Frontal cortex (tissue), 4 donors: ENCODE measurements around the gene MATN1. TPM values are rescaled to one million over a fixed set of nuclear protein-coding genes. Genes with fewer than 3 reads are reported as not detected.
"Not testable (repeated sequence)": the region's sequence is repeated elsewhere in the genome, so short reads cannot be mapped to it uniquely, and the experiment has no call there.

Experiments used
- DNase-seq, 2 donors: peaks; one replicate each; pipeline ENCODE4 v3.0.0; 2012; ENCODE audit warnings: low spot score in 2 of 2
- FAIRE-seq: peaks from 2 replicates; lab custom pipeline; 2012; peaks lifted over from hg19 to GRCh38; lab: Jason Lieb, UNC
- total RNA-seq: library from RNA; depleted of rRNA; stranded (reverse); fragments of >200 nt; gene quantifications from one replicate; pipeline ENCODE4 v1.2.3, GENCODE V29; 2014
- donor health status: control.
- donor health status: control.
- donor health status: control.

The MATN1 gene, protein sequence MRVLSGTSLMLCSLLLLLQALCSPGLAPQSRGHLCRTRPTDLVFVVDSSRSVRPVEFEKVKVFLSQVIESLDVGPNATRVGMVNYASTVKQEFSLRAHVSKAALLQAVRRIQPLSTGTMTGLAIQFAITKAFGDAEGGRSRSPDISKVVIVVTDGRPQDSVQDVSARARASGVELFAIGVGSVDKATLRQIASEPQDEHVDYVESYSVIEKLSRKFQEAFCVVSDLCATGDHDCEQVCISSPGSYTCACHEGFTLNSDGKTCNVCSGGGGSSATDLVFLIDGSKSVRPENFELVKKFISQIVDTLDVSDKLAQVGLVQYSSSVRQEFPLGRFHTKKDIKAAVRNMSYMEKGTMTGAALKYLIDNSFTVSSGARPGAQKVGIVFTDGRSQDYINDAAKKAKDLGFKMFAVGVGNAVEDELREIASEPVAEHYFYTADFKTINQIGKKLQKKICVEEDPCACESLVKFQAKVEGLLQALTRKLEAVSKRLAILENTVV
- 0.41 TPM for total RNA-seq

DNA sequence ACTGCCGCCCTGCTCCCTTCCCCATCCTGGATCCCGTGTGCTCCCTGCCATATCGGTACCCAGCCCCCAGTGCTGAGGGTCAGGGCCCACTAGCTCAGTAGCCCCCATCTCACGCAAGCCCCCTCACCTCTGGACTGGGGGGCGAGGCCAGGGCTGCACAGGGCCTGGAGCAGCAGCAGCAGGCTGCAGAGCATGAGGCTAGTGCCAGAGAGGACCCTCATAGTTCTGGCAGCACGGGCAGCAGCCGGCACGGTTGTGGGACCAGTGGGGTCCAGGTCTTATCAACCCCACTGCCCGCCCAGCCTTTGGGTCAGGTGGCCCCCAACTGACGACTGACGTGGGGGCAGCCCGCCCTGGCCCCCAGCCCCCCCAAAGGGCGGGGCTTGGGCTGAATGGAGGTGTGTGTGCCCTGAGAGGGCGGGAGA lies at the start of gene MATN1:
MATN1 (minus strand) TSS at position 255 of the 425 bp plus-strand sequence; CDS start at position 221, 34 bp downstream.
- DNase-seq (no peak), FAIRE-seq (no peak)

DNA sequence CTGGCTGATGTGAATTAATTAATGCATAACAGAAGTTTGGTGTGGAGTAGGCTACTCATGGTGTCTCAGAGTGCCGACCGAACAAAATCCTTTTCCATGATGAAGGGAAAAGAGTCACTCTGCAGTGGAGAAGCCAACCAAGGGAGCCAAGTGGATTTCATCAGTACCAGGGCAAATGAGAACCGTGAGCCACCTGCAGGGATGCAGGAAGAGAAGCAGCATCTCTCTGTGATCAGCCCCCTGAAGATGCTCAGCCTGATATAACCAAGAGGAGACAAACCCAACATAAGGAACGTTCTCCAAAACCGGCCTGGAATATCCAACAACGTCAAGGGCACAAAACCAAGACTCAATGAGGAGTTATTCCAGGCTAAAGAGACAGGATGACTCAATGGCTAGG lies 47.6 kb upstream of the MATN1 start:
- FAIRE-seq, result no peak

DNA sequence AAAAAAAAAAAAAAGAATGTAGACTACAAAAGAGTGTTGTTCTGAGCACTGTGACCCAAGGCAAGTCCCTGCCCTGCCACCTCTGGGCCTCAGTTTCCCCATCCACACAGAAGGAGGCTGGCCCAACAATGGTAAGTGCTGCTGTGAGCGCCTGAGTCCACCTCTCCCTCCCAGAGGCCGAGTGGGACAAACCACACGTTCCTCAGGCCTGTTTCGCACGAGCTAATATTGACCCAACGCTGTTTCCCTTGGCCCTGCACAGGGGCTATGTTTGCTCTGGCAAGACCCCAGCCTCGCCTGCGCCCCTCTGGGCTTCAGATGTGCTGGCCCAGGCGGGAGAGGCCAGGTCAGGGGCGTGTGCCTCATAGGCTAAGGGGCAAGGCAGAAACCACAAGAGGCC lies 46.8 kb upstream of the MATN1 start:
- no peak for DNase-seq
- FAIRE-seq, result no peak

More for the DNA sequence above, 47.6 kb upstream of the MATN1 start:
- DNase-seq, result no peak

DNA sequence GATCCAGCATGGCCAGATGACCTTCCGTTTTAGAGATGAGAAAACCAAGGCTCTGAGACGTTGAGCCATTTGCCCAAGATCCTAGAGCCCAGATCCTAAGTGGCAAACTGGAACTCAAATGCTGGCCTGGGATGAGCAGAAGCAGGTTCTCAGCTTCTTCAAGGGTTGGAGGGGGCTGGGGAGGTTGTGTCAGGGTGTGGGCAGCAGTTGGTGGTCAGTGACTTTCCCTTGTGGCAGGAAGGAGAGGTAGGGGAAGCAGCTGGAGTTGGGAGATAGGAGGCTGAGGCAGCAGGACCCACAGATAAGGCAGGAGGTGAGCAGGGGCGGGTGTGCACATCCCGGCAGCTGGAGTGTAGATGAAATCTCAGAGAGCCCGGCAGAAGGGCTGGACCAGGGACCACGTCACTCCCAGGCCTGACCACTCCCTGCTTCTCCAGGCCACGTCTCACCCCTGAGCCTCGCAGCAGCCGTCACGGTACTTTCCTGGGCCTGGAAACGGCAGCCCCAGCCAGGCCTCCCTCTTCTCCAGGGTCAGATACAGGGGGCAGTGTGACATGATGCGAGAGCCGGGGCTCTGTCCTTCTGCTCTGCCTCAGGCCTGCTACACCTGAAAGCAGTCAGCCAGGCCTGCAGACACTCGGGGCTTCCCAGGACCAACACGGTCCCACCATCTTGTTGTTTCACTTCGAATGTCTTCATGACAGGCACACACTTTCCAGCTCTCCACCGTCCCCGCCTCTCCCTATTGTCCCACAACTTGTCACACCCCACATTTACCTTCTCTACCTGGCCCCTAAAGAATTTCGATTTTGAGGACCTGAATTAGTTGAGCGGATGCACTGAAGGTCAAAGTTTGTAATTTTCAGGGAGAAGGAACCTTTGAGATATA lies 45.7 kb upstream of the MATN1 start:
- DNase-seq (no peak), FAIRE-seq (no peak)

DNA sequence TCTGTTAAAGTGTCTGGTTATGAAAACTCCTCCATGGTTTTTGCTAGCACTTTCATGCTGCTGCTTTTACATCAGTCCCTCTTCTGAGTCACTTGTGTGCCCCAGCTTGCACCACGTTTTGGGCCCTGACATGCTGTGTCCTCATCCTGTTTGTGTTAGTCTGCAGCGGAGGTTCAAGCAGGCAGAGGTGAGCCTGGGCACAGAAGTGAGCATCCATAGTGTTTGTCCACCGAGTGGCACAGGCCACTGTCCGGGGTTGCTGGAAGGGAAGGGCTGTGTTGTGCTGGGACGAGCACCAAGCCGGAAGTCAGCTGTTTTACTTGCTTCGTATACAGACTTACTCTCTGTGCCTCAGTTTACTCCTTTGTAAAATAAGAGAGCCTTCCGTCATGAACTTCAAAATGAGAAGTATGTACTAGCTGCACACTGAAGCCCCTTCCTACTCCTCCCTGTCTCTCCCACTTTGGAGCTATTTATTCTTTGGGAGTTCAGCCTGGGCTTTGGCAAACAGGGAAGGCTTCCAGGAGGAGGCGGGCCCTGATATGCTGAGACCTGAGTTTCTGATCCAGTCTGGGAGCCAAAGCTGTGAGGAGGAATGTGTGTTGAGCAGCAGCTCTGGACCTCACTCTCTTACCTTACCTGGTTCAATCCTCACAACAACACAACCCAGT lies 44.9 kb upstream of the MATN1 start:
- no peak for DNase-seq
- FAIRE-seq, result no peak

DNA sequence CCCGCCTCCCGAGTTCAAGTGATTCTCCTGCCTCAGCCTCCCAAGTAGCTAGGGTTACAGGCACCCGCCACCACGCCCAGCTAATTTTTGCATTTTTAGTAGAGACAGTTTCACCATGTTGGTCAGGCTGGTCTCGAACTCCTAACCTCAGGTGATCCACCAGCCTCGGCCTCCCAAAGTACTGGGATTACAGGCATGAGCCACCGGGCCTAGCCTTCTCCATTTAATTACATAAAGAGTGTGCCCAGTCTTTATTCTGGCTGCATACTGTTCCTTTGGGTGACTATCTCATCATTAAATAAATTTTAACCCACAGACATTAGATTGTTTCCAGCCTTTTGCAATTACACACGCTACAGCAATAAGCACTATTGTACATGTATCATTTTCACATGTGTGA lies 43.6 kb upstream of the MATN1 start:
- not testable (repeated sequence) for FAIRE-seq, DNase-seq

DNA sequence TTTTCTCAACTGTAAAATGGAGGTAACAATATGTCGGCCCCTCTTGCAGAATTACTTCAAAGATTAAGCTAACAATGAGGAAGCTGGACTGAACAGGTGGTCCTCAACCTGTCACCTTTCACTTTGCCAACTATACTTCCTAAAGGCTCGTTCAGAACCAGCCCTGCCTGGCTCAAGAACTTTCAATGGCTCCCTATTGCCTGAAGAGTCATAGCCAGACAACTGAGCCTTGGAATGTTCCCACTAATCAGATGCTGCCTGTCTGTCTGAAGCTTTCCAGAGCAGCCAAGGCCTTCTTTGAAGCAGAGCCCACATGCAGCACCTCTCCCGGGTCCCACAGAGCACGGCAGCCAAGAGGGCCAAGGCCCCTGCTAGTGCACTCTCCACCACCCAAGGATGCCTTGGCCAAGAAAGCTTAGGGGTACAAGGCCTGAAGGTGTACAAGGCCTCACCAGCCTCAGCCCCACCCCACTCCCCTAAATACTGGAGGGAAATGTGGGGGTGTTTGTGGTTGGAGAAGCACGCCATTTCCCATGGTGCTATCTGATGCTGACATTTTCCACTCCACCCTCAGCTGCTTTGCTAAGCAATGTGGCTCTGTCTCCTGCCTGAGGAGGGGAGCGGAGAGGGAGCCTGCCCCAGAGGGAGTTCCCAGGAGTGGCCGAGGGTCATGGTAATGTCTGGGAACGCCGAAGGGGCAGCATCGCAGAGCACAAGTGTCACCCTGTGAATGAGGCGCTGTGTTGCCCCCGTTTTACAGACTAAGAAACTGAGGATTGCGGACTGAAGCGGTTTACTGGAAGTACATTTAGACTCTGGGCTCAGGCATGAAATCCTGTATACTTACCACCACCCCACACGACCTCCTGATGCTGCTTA lies 42.4 kb upstream of the MATN1 start:
- FAIRE-seq (no peak), DNase-seq (no peak)

DNA sequence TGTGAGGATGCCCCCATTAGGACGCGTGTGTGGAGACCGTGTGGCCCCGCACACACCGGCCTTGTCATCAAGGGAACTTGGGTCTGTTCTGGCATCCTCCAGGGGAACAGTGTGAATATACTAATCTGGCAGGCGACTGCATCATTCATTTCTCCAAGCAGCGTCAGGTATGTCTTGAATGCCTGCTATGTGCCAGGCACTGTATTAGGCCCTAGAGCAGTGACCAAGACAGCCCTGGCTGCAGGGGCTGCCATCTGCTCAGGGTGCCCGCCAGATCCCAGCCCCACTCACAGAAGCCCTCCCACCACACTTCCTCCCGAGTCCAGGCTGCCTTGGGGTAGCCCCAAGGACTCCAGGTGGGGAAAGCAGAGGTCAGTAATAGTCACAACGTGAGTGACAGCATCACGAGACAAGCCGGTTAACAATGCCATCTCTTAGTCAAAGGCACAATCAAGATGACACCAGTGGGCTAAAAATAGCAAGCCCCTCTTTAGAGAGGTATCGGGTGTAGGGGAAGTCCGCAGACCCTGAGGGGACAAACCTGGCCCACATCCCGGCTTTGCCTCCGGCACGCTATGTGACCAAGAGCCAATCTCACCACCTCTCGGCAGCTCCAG lies 41.7 kb upstream of the MATN1 start:
- FAIRE-seq (no peak), DNase-seq (no peak)

DNA sequence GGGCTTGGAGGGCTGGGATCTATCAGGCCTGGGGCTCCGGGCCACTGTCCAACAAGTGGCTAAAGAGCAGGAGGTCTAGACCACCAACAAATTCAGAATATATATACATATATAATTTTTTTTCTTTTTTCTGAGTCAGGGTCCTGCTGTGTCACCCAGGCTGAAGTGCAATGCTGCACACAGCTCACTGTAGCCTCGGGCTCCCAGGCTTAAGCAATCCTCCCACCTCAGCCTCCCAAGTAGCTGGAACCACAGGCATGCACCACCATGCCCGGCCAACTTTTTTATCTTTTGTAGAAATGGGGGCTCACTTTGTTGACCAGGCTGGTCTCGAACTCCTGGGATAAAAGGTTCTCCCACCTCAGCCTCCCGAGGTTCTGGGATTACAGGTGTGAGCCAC lies 41.0 kb upstream of the MATN1 start:
- FAIRE-seq (no peak), DNase-seq (no peak)

DNA sequence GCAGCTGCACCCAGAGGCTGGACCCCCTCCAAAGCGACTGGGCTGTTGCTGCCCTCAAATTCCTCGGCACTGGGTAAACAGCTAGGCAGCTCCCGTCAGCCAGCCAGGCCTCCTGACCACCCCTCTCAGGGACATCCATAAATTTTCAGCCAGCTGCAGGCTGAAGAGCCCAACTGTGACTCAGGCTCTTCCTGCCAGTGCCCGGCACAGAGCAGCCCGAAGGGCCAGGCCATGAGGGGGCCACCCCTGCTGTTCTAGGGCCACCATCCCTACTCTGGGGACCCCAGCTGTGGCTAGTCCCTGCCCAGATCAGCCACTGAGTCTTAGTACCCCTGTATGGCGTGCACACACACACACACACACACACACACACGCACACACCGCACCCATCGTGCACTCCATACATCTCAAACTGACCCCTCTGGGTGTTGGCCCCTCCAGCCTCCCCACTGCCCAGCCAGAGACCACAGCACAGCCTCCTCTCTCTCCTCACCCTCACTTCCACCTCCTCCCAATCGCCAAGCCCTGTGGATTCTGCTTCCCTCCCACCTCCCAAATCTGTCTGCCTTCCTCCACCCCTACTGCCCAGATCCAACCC lies 40.4 kb upstream of the MATN1 start:
- no peak for DNase-seq

DNA sequence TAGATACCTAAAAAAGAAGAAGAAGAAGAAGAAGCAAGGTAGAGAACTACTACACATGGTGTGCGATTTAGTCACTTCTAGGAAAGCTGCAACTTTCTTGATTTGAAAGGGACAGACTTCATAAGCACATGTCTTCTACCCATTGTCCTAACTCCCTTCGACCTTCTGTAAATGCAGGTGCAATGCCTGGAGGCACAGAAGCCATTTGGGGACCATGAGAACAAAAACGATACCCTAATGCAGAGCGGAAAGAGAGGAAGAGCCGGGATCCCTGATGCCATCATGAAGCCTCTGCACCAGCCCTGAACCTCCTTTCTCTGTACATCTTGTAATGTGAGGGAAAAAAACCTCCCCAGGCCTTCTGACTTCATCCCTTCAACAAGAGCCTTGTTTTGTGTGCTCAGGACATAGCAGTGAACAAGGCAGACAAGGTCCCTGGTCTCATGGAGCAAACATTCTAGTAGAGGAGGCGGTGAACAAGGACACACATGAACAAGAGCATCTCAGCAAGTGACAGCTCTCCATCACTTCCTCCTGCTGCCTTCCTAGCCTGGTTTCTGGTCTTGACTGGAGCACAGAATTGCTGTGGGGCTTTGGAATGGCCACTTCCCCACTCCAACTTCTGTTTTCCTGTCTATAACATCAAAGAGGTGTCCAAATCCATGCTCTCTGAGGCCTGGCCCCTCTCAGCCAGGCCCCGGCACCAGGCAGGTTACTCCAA lies 39.7 kb upstream of the MATN1 start:
- no peak for FAIRE-seq
- no peak for DNase-seq

More for the DNA sequence above, 40.4 kb upstream of the MATN1 start:
- no peak for FAIRE-seq

DNA sequence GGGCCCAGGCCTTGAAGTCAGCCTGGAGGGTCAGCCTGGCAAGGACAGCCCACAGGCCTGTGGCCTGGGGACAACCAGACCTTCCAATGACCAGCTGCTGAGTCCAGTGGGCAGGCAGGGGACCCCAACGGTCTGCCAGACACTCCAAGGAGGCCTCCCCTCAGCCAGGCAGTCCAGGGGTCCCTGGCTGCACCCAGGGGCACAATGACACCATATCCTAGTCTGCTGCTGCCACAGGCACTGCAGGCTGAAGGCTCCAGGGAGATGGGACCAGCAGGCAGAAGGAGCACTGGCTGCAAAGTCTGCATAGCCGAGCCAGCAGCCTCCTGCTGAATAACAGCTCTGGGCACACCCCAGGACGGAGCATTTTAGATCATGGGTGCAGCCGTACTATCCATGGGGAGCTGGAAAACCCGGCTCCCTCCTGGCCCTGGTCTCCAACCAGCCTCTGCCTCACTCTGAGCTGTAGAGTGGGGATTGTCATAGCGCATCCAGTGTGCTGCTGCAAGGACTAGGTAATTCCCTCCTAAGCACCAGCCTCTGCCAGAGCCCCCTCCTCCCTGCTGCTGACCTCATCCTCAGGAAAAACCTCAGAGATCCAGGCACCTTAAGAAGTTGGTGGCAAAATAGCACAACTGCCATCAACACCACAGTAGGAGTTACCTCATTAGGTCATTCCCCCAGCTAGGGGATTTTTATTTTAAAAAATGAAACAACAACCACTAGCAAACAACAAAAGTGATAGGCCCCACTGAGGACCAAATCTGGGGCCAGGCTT lies 39.0 kb upstream of the MATN1 start:
- FAIRE-seq, result no peak
- DNase-seq, result no peak

DNA sequence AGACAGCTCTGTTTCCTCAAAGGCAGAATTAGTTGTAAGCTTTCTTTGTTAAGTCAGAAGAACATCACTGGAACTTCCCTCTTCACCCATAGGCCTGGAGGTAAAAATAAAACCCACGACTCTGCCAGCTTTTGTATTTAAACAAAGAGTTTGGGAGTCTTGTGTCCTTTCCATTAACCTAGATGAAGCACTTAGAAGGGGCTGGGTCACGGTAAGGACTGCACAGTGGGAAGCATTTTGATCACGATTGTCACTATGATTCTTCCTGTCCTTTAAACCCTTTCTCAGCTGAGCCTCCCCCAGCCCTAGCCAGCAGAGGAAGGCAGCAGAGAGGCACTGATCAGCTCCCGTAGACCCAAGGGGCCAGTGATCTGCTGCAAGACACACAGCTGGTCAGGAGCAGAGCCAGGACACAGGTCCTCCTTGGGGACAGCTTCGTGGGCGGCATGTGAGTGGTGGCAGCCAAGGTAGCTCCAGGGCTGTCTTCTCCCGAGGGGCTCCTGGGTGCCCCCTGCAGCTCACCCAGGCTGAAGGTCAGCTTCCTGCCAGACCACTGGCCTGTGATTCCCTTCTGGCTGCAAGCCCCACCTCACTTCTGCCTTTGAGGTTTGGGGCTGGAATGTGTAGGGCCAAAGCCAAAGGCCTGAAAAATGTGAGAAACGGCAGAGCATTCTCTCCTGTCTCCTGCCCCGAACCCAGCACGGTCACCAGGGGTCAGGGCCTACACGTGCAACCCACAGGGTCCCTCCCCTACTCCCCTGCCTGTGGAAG lies 38.2 kb upstream of the MATN1 start:
- no peak for FAIRE-seq
- DNase-seq, result no peak

DNA sequence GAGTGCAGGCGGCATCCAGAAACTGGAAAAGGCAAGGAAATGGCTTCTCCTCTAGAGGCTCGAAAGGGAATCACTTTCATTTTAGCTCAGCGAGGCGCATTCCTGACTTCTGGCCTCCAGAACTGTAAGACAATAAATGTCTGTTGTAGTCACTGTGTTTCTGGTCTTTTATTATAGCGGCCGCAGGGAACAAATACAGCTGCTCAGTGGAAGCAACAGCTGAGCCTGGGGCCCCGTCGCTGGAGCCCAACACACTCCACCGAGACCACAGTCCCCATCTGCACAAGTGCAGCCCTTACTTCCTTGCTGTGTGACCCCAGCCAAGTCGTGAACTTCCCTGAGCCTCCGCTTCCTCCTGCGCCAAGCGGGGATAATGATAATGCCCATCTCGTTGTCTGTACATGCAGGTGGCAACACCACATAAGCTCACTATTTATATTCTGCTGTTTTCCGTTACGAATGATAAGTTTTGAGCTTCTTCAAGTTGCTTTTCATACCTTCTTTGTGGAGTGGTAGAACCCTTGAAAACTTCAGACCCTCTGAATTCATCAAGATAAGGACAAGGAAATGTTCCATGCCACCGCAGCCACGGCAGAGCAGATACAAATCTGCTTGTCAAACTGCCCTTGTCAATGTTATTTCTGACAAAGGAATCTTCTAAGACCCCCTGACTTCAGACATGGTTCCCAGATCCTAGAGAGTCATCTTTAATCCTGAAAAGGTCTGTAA lies 37.4 kb upstream of the MATN1 start:
- FAIRE-seq, result no peak
- no peak for DNase-seq

DNA sequence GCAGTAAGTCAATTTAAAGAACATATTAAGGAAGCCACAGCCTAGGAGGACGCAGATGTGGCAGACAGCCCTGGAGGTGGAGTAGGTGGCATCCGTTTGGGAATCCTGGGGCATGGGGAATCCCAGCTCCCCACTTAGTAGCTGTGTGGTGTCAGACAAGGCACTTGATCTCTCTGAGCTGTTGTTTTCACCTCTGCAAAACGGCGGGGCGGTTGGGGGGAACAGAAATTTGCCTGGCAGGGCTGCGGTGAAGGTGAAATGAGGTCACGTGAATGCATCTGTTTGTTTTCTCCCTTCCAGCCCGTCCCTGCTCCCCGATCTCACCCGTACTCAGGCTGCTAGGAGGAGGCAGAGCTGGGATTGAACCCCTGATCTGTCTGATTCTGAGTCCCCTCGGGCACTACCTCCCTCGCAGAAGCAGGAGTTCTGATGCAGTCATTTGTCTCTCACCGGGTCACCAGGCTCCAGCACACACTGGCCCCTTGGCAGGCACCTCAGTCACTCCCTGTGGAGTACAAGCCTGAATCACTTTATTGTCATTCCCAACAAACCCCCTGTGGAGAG lies 36.4 kb upstream of the MATN1 start:
- DNase-seq, result no peak
- no peak for FAIRE-seq
